TTC549 (cell line): ENCODE measurements around the gene TRERF1.
"Not testable (repeated sequence)": the region's sequence is repeated elsewhere in the genome, so short reads cannot be mapped to it uniquely, and the experiment has no call there.

ENCODE experiments used
- FAIRE-seq: peaks from 2 replicates; lab custom pipeline; 2012; peaks lifted over from hg19 to GRCh38; lab: Jason Lieb, UNC

The TRERF1 gene

GRCh38 chr6:42222448-42222847 lies 229.3 kb downstream of the TRERF1 start:
- FAIRE-seq, result no peak

GRCh38 chr6:42221546-42221945 lies 230.2 kb downstream of the TRERF1 start:
- no peak for FAIRE-seq

- no peak for FAIRE-seq
Measured at GRCh38 chr6:42220807-42221206, 230.9 kb downstream of the TRERF1 start.

- peak; percentile 88 for FAIRE-seq
Measured at GRCh38 chr6:42217519-42218367, 234.0 kb downstream of the TRERF1 start, which contains the start of gene MRPS10. Gene MRPS10 (minus strand): TSS chr6:42217861. CDS start chr6:42217849, 12 bp downstream.

GRCh38 chr6:42217157-42217518 lies 234.6 kb downstream of the TRERF1 start:
- FAIRE-seq, result no peak

GRCh38 chr6:42216495-42216894 lies 235.2 kb downstream of the TRERF1 start:
- FAIRE-seq, result not testable (repeated sequence)

- FAIRE-seq, result no peak
Measured at GRCh38 chr6:42212442-42212841, 239.3 kb downstream of the TRERF1 start.

GRCh38 chr6:42211726-42212125 lies 240.0 kb downstream of the TRERF1 start:
- FAIRE-seq, result no peak

- FAIRE-seq, result no peak
Measured at GRCh38 chr6:42210551-42210950, 241.2 kb downstream of the TRERF1 start.

- not testable (repeated sequence) for FAIRE-seq
Measured at GRCh38 chr6:42207559-42207958, 244.2 kb downstream of the TRERF1 start.

- no peak for FAIRE-seq
Measured at GRCh38 chr6:42204768-42205282, 246.9 kb downstream of the TRERF1 start.

- FAIRE-seq, result no peak
Measured at GRCh38 chr6:42203183-42203582, 248.5 kb downstream of the TRERF1 start.

GRCh38 chr6:42202131-42202915 lies 249.4 kb downstream of the TRERF1 start:
- not testable (repeated sequence) for FAIRE-seq

- FAIRE-seq, result no peak
Measured at GRCh38 chr6:42201382-42201781, 250.3 kb downstream of the TRERF1 start.

GRCh38 chr6:42200035-42200434 lies 251.7 kb downstream of the TRERF1 start:
- no peak for FAIRE-seq

GRCh38 chr6:42199106-42199981 lies 252.4 kb downstream of the TRERF1 start:
- no peak for FAIRE-seq

GRCh38 chr6:42197555-42198362 lies 254.0 kb downstream of the TRERF1 start:
- no peak for FAIRE-seq

- FAIRE-seq, result no peak
Measured at GRCh38 chr6:42195415-42195814, 256.3 kb downstream of the TRERF1 start.

- no peak for FAIRE-seq
Measured at GRCh38 chr6:42194056-42194455, 257.7 kb downstream of the TRERF1 start.

- FAIRE-seq, result no peak
Measured at GRCh38 chr6:42193491-42193894, 258.2 kb downstream of the TRERF1 start.

- not testable (repeated sequence) for FAIRE-seq
Measured at GRCh38 chr6:42192385-42192784, 259.3 kb downstream of the TRERF1 start.
